ENCODE data around the gene PPP1R1B.

PPP1R1B gene

GRCh38 chr17:39593371-39593770 lies 33.4 kb upstream of the PPP1R1B start:
- peaks cover 14% of the 10 kb centered on the region for H3K27me3 ChIP-seq (ENCODE audit: control insufficient read depth, insufficient read depth, low read length)
- no peak for TF ChIP-seq CTCF (IDR thresholded peaks at IDR 0.05)
- H3K4me1 ChIP-seq, result peaks cover 8% of the 10 kb centered on the region
- H3K79me2 ChIP-seq, result no peaks in the 10 kb centered on the region
- H3K9me3 ChIP-seq (ENCODE audit: control insufficient read depth, low read length), result no peaks in the 10 kb centered on the region
- no peak overlapping the region for H3K4me2 ChIP-seq (ENCODE audit: low read length)
- no peak overlapping the region for H3K4me3 ChIP-seq (ENCODE audit: low read depth, low read length)
- H2AFZ ChIP-seq, result no peak overlapping the region
- H3K27ac ChIP-seq, result no peak overlapping the region
- H3K9ac ChIP-seq, result no peak overlapping the region
- H3K36me3 ChIP-seq (ENCODE audit: control insufficient read depth, insufficient read depth, low read length), result no peaks in the 10 kb centered on the region

- H3K27ac ChIP-seq, result no peak overlapping the region
- no peak overlapping the region for H3K4me3 ChIP-seq (ENCODE audit: low read depth, low read length)
- H3K4me2 ChIP-seq (ENCODE audit: low read length), result no peak overlapping the region
- no peaks in the 10 kb centered on the region for H3K36me3 ChIP-seq (ENCODE audit: control insufficient read depth, insufficient read depth, low read length)
- no peak overlapping the region for H2AFZ ChIP-seq
- no peak for TF ChIP-seq CTCF (IDR thresholded peaks at IDR 0.05)
- no peaks in the 10 kb centered on the region for H3K79me2 ChIP-seq
- H3K27me3 ChIP-seq (ENCODE audit: control insufficient read depth, insufficient read depth, low read length), result peaks cover 30% of the 10 kb centered on the region
- no peak overlapping the region for H3K9ac ChIP-seq
- peaks cover 8% of the 10 kb centered on the region for H3K4me1 ChIP-seq
- H3K9me3 ChIP-seq (ENCODE audit: control insufficient read depth, low read length), result no peaks in the 10 kb centered on the region
Measured at GRCh38 chr17:39595294-39595693, 31.5 kb upstream of the PPP1R1B start.

GRCh38 chr17:39595928-39596510 lies 30.7 kb upstream of the PPP1R1B start:
- H3K27ac ChIP-seq, result no peak overlapping the region
- H3K27me3 ChIP-seq (ENCODE audit: control insufficient read depth, insufficient read depth, low read length), result peaks cover 33% of the 10 kb centered on the region
- no peak overlapping the region for H3K4me3 ChIP-seq (ENCODE audit: low read depth, low read length)
- H2AFZ ChIP-seq, result no peak overlapping the region
- no peak for TF ChIP-seq CTCF (IDR thresholded peaks at IDR 0.05)
- peaks cover 8% of the 10 kb centered on the region for H3K4me1 ChIP-seq
- H3K9ac ChIP-seq, result no peak overlapping the region
- no peaks in the 10 kb centered on the region for H3K36me3 ChIP-seq (ENCODE audit: control insufficient read depth, insufficient read depth, low read length)
- H3K9me3 ChIP-seq (ENCODE audit: control insufficient read depth, low read length), result no peaks in the 10 kb centered on the region
- no peaks in the 10 kb centered on the region for H3K79me2 ChIP-seq
- no peak overlapping the region for H3K4me2 ChIP-seq (ENCODE audit: low read length)

GRCh38 chr17:39596543-39597267 lies 30.0 kb upstream of the PPP1R1B start:
- H3K4me2 ChIP-seq (ENCODE audit: low read length), result no peak overlapping the region
- no peaks in the 10 kb centered on the region for H3K36me3 ChIP-seq (ENCODE audit: control insufficient read depth, insufficient read depth, low read length)
- no peak overlapping the region for H3K9ac ChIP-seq
- peaks cover 34% of the 10 kb centered on the region for H3K27me3 ChIP-seq (ENCODE audit: control insufficient read depth, insufficient read depth, low read length)
- peaks cover 4% of the 10 kb centered on the region for H3K4me1 ChIP-seq
- TF ChIP-seq CTCF (IDR thresholded peaks at IDR 0.05), result no peak
- H2AFZ ChIP-seq, result no peak overlapping the region
- no peak overlapping the region for H3K4me3 ChIP-seq (ENCODE audit: low read depth, low read length)
- no peaks in the 10 kb centered on the region for H3K79me2 ChIP-seq
- no peaks in the 10 kb centered on the region for H3K9me3 ChIP-seq (ENCODE audit: control insufficient read depth, low read length)
- no peak overlapping the region for H3K27ac ChIP-seq

All from parathyroid adenoma (tissue), 2 donors.